H9 (cell line): ENCODE results near the gene FAM110A. TPM values are rescaled to one million over a fixed set of nuclear protein-coding genes. Genes with fewer than 3 reads are reported as not detected.

ENCODE experiments used
- DNase-seq: peaks from one replicate; pipeline ENCODE4 v3.0.0-alpha.2; 2017
- H2AFZ ChIP-seq: one replicate; pipeline ENCODE4 v1.6.1; 2013; ENCODE audit warnings: mild to moderate bottlenecking, low read length, control low read depth, moderate library complexity
- H2AK5ac ChIP-seq: 2 replicates; pipeline ENCODE4 v1.6.1; 2013; ENCODE audit warnings: low read length, control low read depth, mixed read lengths; ENCODE audit not compliant: insufficient read length
- H2BK120ac ChIP-seq: one replicate; pipeline ENCODE4 v1.6.1; 2013; ENCODE audit warnings: low read depth, mild to moderate bottlenecking, low read length, control low read depth, inconsistent platforms; ENCODE audit not compliant: poor library complexity, severe bottlenecking
- H2BK12ac ChIP-seq: 2 replicates; pipeline ENCODE4 v1.6.1; 2013; ENCODE audit warnings: low read length, control low read depth, mixed read lengths, low read depth; ENCODE audit not compliant: insufficient read length
- H2BK15ac ChIP-seq: 2 replicates; pipeline ENCODE4 v1.6.1; 2013; ENCODE audit warnings: low read depth, low read length, control low read depth
- H2BK20ac ChIP-seq: one replicate; pipeline ENCODE4 v1.6.1; 2013; ENCODE audit warnings: low read depth, mild to moderate bottlenecking, low read length, control low read depth, inconsistent platforms; ENCODE audit not compliant: poor library complexity, severe bottlenecking
- H2BK5ac ChIP-seq: 2 replicates; pipeline ENCODE4 v1.6.1; 2013; ENCODE audit warnings: low read length, control low read depth, mixed read lengths; ENCODE audit not compliant: insufficient read length
- H3K14ac ChIP-seq: 2 replicates; pipeline ENCODE4 v1.6.1; 2013; ENCODE audit warnings: low read length, control low read depth; ENCODE audit not compliant: insufficient read depth
- H3K18ac ChIP-seq: 2 replicates; pipeline ENCODE4 v1.6.1; 2013; ENCODE audit warnings: low read depth, mild to moderate bottlenecking, mixed read lengths, low read length, control low read depth; ENCODE audit not compliant: insufficient read length
- H3K23ac ChIP-seq: 2 replicates; pipeline ENCODE4 v1.6.1; 2013; ENCODE audit warnings: low read length, control low read depth, mixed read lengths, low read depth; ENCODE audit not compliant: insufficient read length
- H3K23me2 ChIP-seq: 2 replicates; pipeline ENCODE4 v1.6.1; 2013; ENCODE audit warnings: low read depth, mild to moderate bottlenecking, mixed read lengths, low read length, control low read depth; ENCODE audit not compliant: insufficient read length, poor library complexity, severe bottlenecking
- H3K27ac ChIP-seq: 2 replicates; pipeline ENCODE4 v1.5.1; 2013; ENCODE audit warnings: low read length, control low read depth, mixed read lengths, low read depth; ENCODE audit not compliant: insufficient read length
- H3K27me3 ChIP-seq: 2 replicates; pipeline ENCODE4 v1.6.1; 2013; ENCODE audit warnings: low read length, control low read depth, inconsistent platforms; ENCODE audit not compliant: insufficient read depth
- H3K4ac ChIP-seq: 2 replicates; pipeline ENCODE4 v1.6.1; 2013; ENCODE audit warnings: low read depth, mild to moderate bottlenecking, control low read depth, inconsistent platforms, low read length, moderate library complexity
- H3K4me1 ChIP-seq: 2 replicates; pipeline ENCODE4 v1.6.1; 2013; ENCODE audit warnings: low read length, control low read depth, inconsistent platforms; ENCODE audit not compliant: insufficient read depth
- H3K4me2 ChIP-seq: 2 replicates; pipeline ENCODE4 v1.6.1; 2013; ENCODE audit warnings: low read length, control low read depth, mixed read lengths; ENCODE audit not compliant: insufficient read length, insufficient read depth
- H3K56ac ChIP-seq: 2 replicates; pipeline ENCODE4 v1.6.1; 2013; ENCODE audit warnings: low read depth, mild to moderate bottlenecking, mixed read lengths, low read length, control low read depth; ENCODE audit not compliant: insufficient read length
- H3K79me1 ChIP-seq: 2 replicates; pipeline ENCODE4 v1.6.1; 2013; ENCODE audit warnings: low read depth, mild to moderate bottlenecking, moderate library complexity, low read length, control low read depth, inconsistent platforms; ENCODE audit not compliant: insufficient read depth, poor library complexity, severe bottlenecking
- H3K79me2 ChIP-seq: 2 replicates; pipeline ENCODE4 v1.6.1; 2013; ENCODE audit warnings: low read length, control low read depth, inconsistent platforms; ENCODE audit not compliant: insufficient read depth
- H3K9ac ChIP-seq: 2 replicates; pipeline ENCODE4 v1.6.1; 2013; ENCODE audit warnings: low read length, control low read depth, mixed read lengths; ENCODE audit not compliant: insufficient read length; ENCODE audit errors: extremely low read depth
- H3K9me3 ChIP-seq: one replicate; pipeline ENCODE4 v1.6.1; 2013; ENCODE audit warnings: low read depth, low read length, inconsistent platforms; ENCODE audit not compliant: control insufficient read depth
- H3T11ph ChIP-seq: one replicate; pipeline ENCODE4 v1.6.1; 2013; ENCODE audit warnings: mild to moderate bottlenecking, low read length, control low read depth, inconsistent platforms
- H4K20me1 ChIP-seq: one replicate; pipeline ENCODE4 v1.6.1; 2013; ENCODE audit not compliant: control insufficient read depth, insufficient read length, insufficient read depth
- H4K5ac ChIP-seq: 2 replicates; pipeline ENCODE4 v1.6.1; 2013; ENCODE audit warnings: low read depth, mild to moderate bottlenecking, mixed read lengths, low read length, control low read depth; ENCODE audit not compliant: insufficient read length
- H4K8ac ChIP-seq: replicated peaks from 2 replicates; pipeline ENCODE4 v1.6.1; 2013; ENCODE audit warnings: low read length, control low read depth, mixed read lengths, low read depth; ENCODE audit not compliant: insufficient read length
- H4K91ac ChIP-seq: 2 replicates; pipeline ENCODE4 v1.6.1; 2013; ENCODE audit warnings: low read depth, mild to moderate bottlenecking, moderate library complexity, mixed read lengths, low read length, control low read depth; ENCODE audit not compliant: insufficient read length
- H3K27ac Mint-ChIP-seq, 3 experiments: 2 replicates in 2 of 3; 3 replicates in 1 of 3; pipeline ENCODE4 v1.8.0; 2020 to 2021; ENCODE audit warnings: mixed read lengths in 3 of 3, mild to moderate bottlenecking in 1 of 3, moderate library complexity in 1 of 3
- H3K27me3 Mint-ChIP-seq: 2 replicates; pipeline ENCODE4 v1.8.0; 2021; ENCODE audit warnings: low read depth, mild to moderate bottlenecking, moderate library complexity, mixed read lengths
- H3K36me3 Mint-ChIP-seq, 3 experiments: 2 replicates in 2 of 3; 3 replicates in 1 of 3; pipeline ENCODE4 v1.8.0; 2020 to 2021; ENCODE audit warnings: low read depth in 3 of 3, mixed read lengths in 3 of 3; ENCODE audit not compliant: insufficient read depth in 1 of 3
- H3K4me1 Mint-ChIP-seq, 2 experiments: 2 replicates each; pipeline ENCODE4 v1.8.0; 2020; ENCODE audit warnings: mixed read lengths in 2 of 2
- H3K4me3 Mint-ChIP-seq, 2 experiments: 2 replicates in 1 of 2; 3 replicates in 1 of 2; pipeline ENCODE4 v1.8.0; 2020 to 2021; ENCODE audit warnings: mild to moderate bottlenecking in 2 of 2, mixed read lengths in 2 of 2, moderate library complexity in 1 of 2
- H3K9me3 Mint-ChIP-seq, 2 experiments: 2 replicates in 1 of 2; 3 replicates in 1 of 2; pipeline ENCODE4 v1.8.0; 2020; ENCODE audit warnings: mild to moderate bottlenecking in 2 of 2, mixed read lengths in 2 of 2, moderate library complexity in 1 of 2
- WGBS: extraction: QIAGEN DNeasy Blood & Tissue Kit; methylation state at CpG from one replicate; pipeline ENCODE4 v1.1.7; 2013; ENCODE audit warnings: missing lambda C conversion rate, low lambda C conversion rate, mixed read lengths; ENCODE audit not compliant: insufficient read length; ENCODE audit errors: extremely low coverage; 5-methylcytosine and 5-hydroxymethylcytosine counted together
- total RNA-seq: library from RNA; stranded (reverse); gene quantifications from 2 replicates; pipeline ENCODE4 v1.2.1, GENCODE V29; 2021
- TF ChIP-seq, protein P1 (sequence below): fragments of 200-600 bp; sonication (generic); conservative IDR thresholded peaks from 3 replicates; pipeline ENCODE4 v1.8.0; 2021; ENCODE audit warnings: antibody characterized with exemption, mild to moderate bottlenecking

FAM110A gene
- total RNA-seq, 1 experiment from 2014 or later: 10.3 TPM

DNA sequence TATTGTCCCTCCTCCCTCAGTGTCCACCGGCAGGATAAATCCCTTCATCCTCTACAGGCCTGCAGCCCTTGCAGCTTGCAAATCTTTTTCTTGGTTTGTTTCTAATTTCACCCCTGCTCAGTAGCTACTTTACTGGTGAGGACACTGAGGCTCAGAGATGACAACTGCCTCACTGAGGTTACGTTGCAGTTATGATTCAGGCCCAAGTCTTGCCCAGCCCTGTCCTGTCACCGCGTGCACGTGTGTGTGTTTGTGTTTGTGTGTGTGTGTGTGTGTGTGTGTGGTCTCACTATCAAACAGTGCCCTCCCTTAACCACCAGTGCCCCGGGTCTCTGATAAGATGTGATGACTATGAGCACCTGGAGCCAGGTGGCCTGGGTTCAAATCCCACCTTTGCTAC is 21.1 kb downstream of the FAM110A start:
- no peak overlapping the region for H3K27ac ChIP-seq
- Mint-ChIP-seq H3K27me3 (no peaks in the 10 kb centered on the region), H3K9me3 (no peaks in the 10 kb centered on the region), H3K36me3 (no peaks in the 10 kb centered on the region), H3K27ac (no peak overlapping the region; a peak in 1 of 7 replicates), H3K4me3 (no peak overlapping the region), H3K4me1 (peaks cover 6 to 7% of the 10 kb centered on the region in 2 experiments; a peak in 3 of 4 replicates)
- H3K23me2 ChIP-seq: no peaks in the 10 kb centered on the region
- no peaks in the 10 kb centered on the region for H3K27me3 ChIP-seq
- H4K91ac ChIP-seq: no peak overlapping the region
- H2BK5ac ChIP-seq: no peak overlapping the region
- H2BK12ac ChIP-seq: no peak overlapping the region
- no peak overlapping the region for H2BK20ac ChIP-seq
- H3K14ac ChIP-seq: no peak overlapping the region
- no peaks in the 10 kb centered on the region for H3K9me3 ChIP-seq
- H2AK5ac ChIP-seq: no peak overlapping the region
- H3K4me1 ChIP-seq: no peaks in the 10 kb centered on the region
- no peak overlapping the region for H3T11ph ChIP-seq
- H2BK120ac ChIP-seq: no peak overlapping the region
- H2BK15ac ChIP-seq: no peak overlapping the region
- whole genome bisulfite sequencing: no CpG with 5 or more reads among the region's 6 CpGs
- no peak overlapping the region for H4K5ac ChIP-seq
- no peak overlapping the region for H3K4ac ChIP-seq
- H3K79me2 ChIP-seq: no peaks in the 10 kb centered on the region
- H3K23ac ChIP-seq: no peak overlapping the region
- no peak for DNase-seq
- no peak overlapping the region for H3K9ac ChIP-seq
- TF ChIP-seq, protein P1, sequence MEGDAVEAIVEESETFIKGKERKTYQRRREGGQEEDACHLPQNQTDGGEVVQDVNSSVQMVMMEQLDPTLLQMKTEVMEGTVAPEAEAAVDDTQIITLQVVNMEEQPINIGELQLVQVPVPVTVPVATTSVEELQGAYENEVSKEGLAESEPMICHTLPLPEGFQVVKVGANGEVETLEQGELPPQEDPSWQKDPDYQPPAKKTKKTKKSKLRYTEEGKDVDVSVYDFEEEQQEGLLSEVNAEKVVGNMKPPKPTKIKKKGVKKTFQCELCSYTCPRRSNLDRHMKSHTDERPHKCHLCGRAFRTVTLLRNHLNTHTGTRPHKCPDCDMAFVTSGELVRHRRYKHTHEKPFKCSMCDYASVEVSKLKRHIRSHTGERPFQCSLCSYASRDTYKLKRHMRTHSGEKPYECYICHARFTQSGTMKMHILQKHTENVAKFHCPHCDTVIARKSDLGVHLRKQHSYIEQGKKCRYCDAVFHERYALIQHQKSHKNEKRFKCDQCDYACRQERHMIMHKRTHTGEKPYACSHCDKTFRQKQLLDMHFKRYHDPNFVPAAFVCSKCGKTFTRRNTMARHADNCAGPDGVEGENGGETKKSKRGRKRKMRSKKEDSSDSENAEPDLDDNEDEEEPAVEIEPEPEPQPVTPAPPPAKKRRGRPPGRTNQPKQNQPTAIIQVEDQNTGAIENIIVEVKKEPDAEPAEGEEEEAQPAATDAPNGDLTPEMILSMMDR: no peak
- no peak overlapping the region for H4K8ac ChIP-seq
- no peaks in the 10 kb centered on the region for H3K79me1 ChIP-seq
- no peak overlapping the region for H3K56ac ChIP-seq
- H3K18ac ChIP-seq: no peak overlapping the region
- H3K4me2 ChIP-seq: no peak overlapping the region
- H4K20me1 ChIP-seq: no peaks in the 10 kb centered on the region
- no peak overlapping the region for H2AFZ ChIP-seq
